HG03280 (cell line): Measurements from ENCODE around the gene DNAJA1.

Experiments
- ATAC-seq: cut with Tn5 transposase; IDR thresholded peaks from one replicate; pipeline ENCODE4 v1.9.1; 2021; ENCODE audit warnings: mild to moderate bottlenecking, moderate library complexity; ENCODE audit not compliant: unreplicated experiment

DNAJA1 gene

DNA sequence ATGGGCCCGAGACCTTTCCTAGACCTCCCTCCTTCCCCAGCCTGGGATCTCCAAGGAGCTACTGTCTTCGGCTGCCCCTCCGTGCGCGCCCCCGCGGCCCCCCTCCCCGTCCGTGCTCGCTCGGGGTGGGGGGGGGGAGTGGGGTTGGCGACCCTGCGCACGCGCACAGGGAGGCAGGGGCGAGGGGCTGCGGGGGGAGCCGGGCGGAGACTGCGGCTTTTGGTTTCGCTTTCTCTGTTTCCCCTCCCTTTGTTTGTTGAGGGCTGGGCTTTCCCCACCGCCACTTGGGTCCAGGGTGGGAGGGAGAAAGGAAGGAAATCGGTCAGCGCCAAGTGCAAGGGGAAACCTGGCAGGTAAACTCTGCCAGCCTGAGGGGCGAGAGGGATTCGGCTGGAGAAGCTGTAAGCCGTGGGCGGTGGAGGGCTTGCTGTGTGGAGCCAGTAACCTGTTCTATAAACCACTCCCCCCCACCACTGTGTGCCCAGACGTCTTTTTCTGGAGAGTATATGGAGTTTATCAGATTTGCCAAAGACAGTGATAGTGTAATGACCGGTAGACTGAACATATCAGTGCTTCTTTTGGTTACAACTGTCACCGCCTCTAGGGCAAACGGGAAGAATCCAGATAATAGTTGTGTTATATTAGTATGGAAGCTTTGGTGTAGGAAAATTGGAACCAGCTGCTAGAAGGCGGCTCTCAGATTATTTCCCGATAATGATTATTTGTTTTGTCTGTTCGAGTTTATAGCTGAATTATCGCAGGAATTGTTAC is 684 bp downstream of the DNAJA1 start:
- ATAC-seq: peak; percentile 31

DNA sequence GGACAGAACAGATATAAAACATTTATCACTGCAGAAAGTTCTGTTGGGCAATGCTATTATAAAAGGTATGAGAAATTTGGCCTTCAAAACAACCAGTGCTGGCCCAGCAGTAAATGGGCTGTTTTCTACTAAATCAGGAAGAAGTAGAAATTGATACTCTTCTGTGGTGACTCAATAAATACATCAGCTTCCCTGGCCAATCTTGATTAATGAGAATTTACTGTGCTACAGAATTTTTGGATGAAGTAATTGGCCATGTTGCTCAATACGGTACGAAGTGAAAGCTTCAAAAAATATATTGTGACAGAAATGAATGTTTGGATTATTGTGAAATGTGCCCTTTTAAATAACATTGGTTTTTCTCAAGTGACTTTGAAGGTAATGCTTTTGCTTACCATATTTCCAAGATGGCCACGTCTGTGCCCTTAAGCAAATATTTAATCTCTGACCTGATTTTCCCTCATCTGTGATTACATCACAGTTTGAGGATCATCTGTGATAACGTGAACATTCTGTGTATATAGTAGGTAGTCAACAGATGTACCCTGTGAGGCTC is 4.2 kb downstream of the DNAJA1 start:
- no peak for ATAC-seq

GRCh38 chr9:33030285-33030684 is 5.2 kb downstream of the DNAJA1 start:
- ATAC-seq: no peak

DNA sequence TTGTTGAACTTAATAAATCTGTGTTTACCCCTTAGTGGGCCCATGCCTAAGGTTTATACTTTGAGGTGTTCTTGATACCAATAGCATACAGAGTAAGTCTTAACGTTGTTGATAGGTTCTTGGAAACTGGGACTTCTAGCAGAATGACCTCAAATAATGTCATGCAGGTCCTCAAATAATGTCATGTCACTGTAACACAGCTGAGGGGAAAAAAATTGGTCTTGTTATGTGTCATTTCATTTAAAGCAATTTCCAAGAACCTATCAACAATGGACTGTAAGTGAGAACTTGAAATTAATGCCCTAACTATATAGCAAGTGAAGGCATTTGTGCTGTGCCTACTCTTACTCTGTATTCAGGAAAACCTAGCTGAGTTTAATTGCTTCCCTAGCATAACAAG is 7.2 kb downstream of the DNAJA1 start:
- no peak for ATAC-seq

DNA sequence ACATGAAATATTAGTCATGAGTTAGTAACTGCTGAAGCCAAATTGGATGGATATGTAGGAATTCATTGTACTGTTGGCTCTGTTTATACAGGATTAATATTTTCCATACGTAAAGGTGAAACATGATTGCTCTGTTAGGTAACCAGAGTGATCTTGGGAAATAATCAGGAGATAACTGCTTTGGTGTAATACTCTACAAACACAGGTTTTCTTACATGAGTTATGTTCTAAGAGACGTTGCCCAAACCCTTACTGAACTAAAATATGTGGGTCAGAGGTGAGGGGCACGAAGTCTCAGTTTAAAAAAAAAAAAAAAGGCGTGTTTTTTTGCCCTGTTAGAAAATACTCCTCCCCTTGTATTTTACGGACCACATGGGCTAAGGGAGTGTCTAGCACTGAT is 7.8 kb downstream of the DNAJA1 start:
- ATAC-seq: no peak

DNA sequence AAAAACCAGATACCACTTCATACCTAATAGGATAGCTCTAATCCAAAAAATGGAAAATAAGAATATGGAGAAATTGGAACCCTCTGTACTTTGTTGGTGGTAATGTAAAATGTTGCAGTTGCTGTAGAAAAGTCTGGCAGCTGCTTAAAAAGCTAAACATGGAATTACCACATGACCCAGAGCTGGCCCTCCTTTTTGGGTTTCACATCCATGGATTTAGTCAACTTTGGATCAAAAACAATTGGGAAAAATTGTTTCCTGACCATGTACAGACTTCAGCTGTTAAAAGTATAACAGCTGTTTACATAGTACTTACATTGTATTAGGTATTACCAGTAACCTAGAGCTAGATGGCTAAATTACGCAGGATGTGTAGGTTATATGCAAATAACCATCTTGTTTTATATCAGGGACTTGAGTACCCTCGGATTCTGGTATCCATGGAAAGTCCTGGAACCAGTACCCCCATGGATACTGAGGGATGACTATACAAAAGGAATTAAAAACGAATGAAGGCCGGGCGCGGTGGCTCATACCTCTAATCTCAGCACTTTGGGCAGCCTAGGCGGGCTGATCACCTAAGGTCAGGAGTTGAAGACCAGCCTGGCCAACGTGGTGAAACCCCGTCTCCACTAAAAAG is 15.8 kb downstream of the DNAJA1 start:
- ATAC-seq: no peak

DNA sequence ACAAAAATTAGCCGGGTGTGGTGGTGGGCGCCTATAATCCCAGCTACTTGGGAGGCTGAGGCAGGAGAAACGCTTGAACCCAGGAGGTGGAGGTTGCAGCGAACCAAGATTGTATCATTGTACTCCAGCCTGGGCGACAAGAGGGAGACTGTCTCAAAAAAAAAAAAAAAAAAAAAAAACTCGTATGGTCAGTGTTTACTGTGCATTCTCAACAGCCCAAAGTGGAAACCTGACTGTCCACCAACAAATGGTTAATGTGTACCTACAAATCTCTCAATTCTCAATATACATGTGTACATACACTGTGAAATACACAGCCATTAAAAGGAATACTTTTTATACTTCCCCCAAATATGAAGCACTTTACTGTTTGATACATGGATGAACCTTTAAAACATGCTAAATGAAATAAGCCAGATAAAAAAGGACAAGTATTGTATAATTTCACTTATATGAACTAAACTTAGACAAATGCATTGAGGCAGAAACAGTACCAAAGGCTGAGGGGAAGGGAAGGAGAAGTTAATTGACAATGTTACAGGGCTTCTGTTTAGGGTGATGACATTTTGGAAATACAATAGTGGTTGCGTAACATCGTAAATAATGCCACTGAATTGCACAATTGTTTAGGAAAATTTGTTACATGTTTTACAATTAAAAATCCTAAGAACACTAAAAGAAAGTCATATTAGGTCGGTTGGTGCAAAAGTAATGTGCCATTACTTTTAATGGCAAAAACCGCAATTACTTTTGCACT is 16.5 kb downstream of the DNAJA1 start:
- no peak for ATAC-seq

DNA sequence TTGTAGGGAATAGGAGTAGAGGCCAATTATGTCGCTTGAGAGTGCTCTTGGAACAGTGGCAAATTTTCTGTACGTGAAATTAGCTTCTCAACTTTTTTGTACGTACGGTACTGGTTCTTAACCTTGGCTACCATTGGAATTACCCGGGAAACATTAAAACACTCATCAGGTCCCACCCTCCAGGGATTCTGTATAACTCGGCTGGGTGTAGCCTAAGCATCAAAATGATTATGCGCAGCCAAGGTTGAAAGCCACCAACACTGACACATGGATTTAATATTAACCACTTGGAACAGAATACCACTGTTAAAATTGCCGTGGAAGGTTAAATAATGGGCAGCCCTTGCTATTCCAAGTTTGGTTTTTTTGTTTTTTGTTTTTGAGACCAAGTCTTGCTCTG is 17.4 kb downstream of the DNAJA1 start:
- ATAC-seq: no peak

DNA sequence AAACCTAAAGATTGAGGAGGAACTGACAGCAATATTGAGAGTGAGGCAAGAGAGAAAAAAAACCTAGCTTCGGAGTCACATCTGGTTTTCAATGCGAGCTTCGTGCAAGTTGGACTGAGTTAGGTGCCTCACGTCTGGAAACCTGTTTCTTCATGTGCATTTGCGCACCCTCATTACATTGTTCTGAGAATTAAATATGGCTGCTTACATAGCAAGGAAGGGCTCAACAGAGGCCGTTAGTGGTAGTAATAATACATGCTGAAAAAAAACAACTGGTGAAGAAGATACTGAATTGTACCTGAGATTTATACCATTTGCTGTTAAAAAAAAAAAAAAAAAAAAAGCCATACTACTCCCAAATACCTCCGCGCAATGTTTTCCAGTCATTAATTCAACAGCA is 18.6 kb downstream of the DNAJA1 start:
- ATAC-seq: peak; percentile 19

- ATAC-seq: peak; percentile 80
Observed at GRCh38 chr9:33044162-33044673, 19.1 kb downstream of the DNAJA1 start.

GRCh38 chr9:33044677-33045282 is 19.7 kb downstream of the DNAJA1 start:
- ATAC-seq: no peak

- ATAC-seq: no peak
Observed at GRCh38 chr9:33046061-33046460, 21.0 kb downstream of the DNAJA1 start.

DNA sequence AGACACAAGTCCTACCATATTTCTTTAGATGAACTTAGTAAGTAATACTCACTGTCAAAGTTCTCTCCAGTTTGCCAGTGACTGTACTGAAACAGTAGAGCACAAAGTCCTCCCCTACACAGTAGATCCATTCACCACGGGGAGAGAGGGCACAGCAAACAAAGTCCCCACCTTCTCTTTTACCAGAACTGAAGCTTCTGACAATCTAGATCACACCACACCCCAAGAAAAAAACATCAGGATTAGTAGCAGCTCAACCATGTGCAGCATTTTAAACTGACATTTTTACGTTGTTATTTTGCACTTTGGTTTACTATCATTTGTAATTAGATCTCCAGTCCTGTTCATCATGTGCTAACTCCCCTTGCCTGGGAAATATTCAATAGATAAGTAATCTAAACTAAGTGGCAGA is 23.0 kb downstream of the DNAJA1 start:
- no peak for ATAC-seq

DNA sequence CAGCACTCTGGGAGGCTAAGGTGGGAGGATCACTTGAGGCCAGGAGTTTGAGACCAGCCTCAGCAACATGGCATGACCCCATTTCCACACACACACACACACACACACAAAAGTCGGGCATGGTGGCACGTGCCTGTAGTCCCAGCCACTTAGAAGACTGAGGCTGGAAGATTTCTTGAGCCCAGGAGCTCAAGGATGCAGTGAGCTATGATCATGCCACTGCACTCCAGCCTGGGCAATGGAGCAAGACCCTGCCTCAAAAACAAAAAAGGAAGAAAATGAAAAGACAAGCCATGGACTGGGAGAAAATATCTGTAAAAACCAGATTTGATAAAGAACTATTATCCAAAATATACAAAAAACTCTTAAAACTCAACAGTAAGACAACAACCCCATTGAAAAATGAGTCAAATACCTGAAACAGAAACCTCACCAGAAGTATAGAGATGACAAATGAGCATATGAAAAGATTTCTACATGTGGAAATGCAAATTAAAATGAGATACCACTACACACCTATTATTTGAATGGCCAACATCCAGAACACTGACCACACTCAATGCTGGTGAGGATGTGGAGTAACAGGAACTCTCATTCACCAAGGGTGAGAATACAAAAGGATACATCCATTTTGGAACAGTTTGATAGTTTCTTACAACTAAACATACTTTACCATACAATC is 24.7 kb downstream of the DNAJA1 start:
- peak; percentile 79 for ATAC-seq

GRCh38 chr9:33051144-33051543 is 26.1 kb downstream of the DNAJA1 start:
- ATAC-seq: no peak

- peak; percentile 65 for ATAC-seq
Observed at GRCh38 chr9:33065157-33066076, 40.3 kb downstream of the DNAJA1 start.

DNA sequence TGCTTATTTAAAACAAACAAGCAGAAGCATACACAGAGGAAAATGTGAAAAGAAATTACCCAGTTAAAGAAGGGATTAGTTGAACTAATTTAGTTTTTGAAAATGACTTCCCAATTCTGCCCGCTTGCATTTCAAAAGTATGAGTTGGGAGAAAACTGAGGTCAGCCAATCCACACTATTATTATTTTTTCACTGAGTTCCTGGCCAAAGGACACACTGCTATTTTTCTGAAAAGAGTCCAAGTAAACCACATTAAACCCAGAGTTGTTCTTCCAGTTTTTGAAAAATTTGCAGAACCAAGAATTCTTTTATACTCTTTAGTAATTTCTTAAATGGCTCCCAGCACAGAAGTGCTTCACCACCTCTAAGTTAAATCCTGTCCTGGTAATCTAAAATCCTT is 43.9 kb downstream of the DNAJA1 start:
- no peak for ATAC-seq

DNA sequence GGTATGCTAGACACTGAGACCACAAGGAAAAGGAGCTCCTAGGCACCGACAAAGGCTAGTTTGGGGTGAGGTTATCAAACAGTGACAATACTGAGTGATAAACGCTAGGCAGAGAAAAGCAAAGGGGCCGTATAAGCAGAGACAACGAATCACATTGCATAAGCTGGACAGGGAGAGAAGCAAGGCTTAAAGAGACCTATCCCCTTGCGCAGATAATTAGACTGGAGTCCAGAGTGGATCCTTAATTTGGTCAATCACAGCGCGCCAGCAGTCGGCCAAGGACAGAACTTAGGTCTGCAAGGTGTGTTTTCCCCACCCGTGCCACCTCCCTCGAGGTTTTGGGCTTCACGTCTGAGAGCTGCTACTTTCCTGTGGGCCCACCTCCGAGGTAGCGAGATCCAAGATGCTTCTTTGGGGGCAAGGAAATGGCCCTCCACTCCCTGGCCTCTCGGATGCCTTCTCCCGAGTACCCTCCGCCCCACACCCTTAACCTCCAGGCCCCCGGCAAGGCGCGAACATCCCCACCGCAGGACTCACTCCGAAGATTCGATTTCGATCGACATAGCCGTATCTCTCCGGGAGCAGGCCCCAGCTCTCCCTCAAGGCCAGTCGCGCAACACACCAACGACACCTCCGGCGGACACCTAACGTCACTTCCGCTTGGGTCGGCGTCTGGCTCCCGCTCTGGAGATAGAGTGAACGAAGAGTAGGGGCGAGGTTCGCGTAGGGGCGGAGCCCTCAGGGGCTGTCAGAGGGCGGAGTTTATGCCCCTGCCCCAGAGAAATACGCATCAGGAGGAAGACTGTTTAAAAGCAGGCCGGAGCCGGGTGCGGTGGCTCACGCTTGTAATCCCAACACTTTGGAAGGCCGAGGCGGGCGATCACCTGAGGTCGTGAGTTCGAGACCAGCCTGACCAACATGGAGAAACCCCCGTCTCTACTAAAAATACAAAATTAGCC is 51.3 kb downstream of the DNAJA1 start, which contains the start of gene SMU1:
Gene SMU1 (minus strand): TSS at position 629 of the 959 bp plus-strand sequence. CDS start 66 bp downstream, at position 563.
- peak; percentile 99 for ATAC-seq
